Neutrophil (primary cell): ENCODE results near the gene ATP1A1.
A peak's percentile ranks its signal among the peaks of the same experiment; 100 is the strongest.

Experiments used
- H3K27ac ChIP-seq: fragments of 200-600 bp; sonication (generic); 2 replicates; pipeline ENCODE4 v1.5.1; 2016; ENCODE audit warnings: mild to moderate bottlenecking, moderate library complexity
- H3K27me3 ChIP-seq: fragments of 200-600 bp; sonication (generic); 2 replicates; pipeline ENCODE4 v1.6.0; 2016; ENCODE audit warnings: mild to moderate bottlenecking
- H3K36me3 ChIP-seq: fragments of 200-600 bp; sonication (generic); 2 replicates; pipeline ENCODE4 v1.5.1; 2017
- H3K4me1 ChIP-seq, 2 experiments: fragments of 200-600 bp in 1 of 2; sonication (generic) in 1 of 2; 1 replicate in 1 of 2; 2 replicates in 1 of 2; pipeline versions ENCODE4 v1.5.1 to v1.6.1; 2013 to 2016; ENCODE audit warnings: low read depth in 1 of 2, low read length in 1 of 2, mild to moderate bottlenecking in 1 of 2, moderate library complexity in 1 of 2; ENCODE audit not compliant: control insufficient read depth in 1 of 2, insufficient read depth in 1 of 2
- H3K4me3 ChIP-seq, 2 experiments: fragments of 200-600 bp in 1 of 2; sonication (generic) in 1 of 2; 1 replicate in 1 of 2; 2 replicates in 1 of 2; pipeline ENCODE4 v1.5.1; 2013 to 2016; ENCODE audit warnings: low read depth in 1 of 2, low read length in 1 of 2, mild to moderate bottlenecking in 1 of 2, moderate library complexity in 1 of 2
- H3K9me3 ChIP-seq: fragments of 200-600 bp; sonication (generic); 2 replicates; pipeline ENCODE4 v1.5.1; 2016
- CTCF ChIP-seq: fragments of 200-600 bp; sonication (generic); IDR thresholded peaks from 2 replicates; pipeline ENCODE4 v1.5.1; 2016; ENCODE audit warnings: antibody characterized with exemption

ATP1A1 gene

GRCh38 chr1:116372651-116373430 is at the start of gene ATP1A1:
ATP1A1 (plus strand) TSS chr1:116373244; CDS start chr1:116373512, 268 bp downstream.
- peak; percentile 56 for TF ChIP-seq CTCF
- Histone ChIP-seq H3K27me3 (peaks cover 51% of the 10 kb centered on the region), H3K4me3 (peak within 1 kb of the TSS; percentile 55 to 96), H3K9me3 (no peaks in the 10 kb centered on the region), H3K36me3 (no peaks in the 10 kb centered on the region), H3K27ac (peak within 1 kb of the TSS; percentile 93), H3K4me1 (peaks cover 16 to 18% of the 10 kb centered on the region in 2 experiments)

- Histone ChIP-seq H3K36me3 (no peaks in the 10 kb centered on the region), H3K4me3 (no peak overlapping the region), H3K4me1 (no peaks in the 10 kb centered on the region), H3K9me3 (no peaks in the 10 kb centered on the region), H3K27me3 (no peaks in the 10 kb centered on the region), H3K27ac (no peak overlapping the region)
- TF ChIP-seq CTCF, result no peak
These were observed 49.6 kb upstream of the ATP1A1 start for GRCh38 chr1:116323491-116323890.

GRCh38 chr1:116324411-116324810 is 48.6 kb upstream of the ATP1A1 start:
- Histone ChIP-seq H3K27me3 (no peaks in the 10 kb centered on the region), H3K9me3 (no peaks in the 10 kb centered on the region), H3K27ac (no peak overlapping the region), H3K36me3 (no peaks in the 10 kb centered on the region), H3K4me1 (no peaks in the 10 kb centered on the region), H3K4me3 (no peak overlapping the region)
- no peak for TF ChIP-seq CTCF

GRCh38 chr1:116325104-116325503 is 47.9 kb upstream of the ATP1A1 start:
- H3K9me3 ChIP-seq, result no peaks in the 10 kb centered on the region
- H3K27me3 ChIP-seq, result no peaks in the 10 kb centered on the region
- TF ChIP-seq CTCF, result no peak
- no peak overlapping the region for H3K27ac ChIP-seq
- H3K4me1 ChIP-seq, result no peaks in the 10 kb centered on the region
- H3K4me3 ChIP-seq, result no peak overlapping the region
- no peaks in the 10 kb centered on the region for H3K36me3 ChIP-seq

- no peak for TF ChIP-seq CTCF
- no peaks in the 10 kb centered on the region for H3K36me3 ChIP-seq
- no peaks in the 10 kb centered on the region for H3K9me3 ChIP-seq
- no peaks in the 10 kb centered on the region for H3K27me3 ChIP-seq
- no peak overlapping the region for H3K27ac ChIP-seq
- no peaks in the 10 kb centered on the region for H3K4me1 ChIP-seq
- H3K4me3 ChIP-seq, result no peak overlapping the region
These were observed 47.1 kb upstream of the ATP1A1 start for GRCh38 chr1:116325922-116326321.
